Activated naive CD4-positive, alpha-beta T cell treated with anti-CD3 and anti-CD28 coated beads, Interleukin-2, amount 50 U/mL, for 24 hours (primary cell): ENCODE data around the gene MYRF.

Experiments used
- H3K27ac Mint-ChIP-seq: one replicate; pipeline ENCODE4 v1.8.0; 2021; ENCODE audit warnings: mild to moderate bottlenecking, mixed read lengths
- H3K27me3 Mint-ChIP-seq: one replicate; pipeline ENCODE4 v1.8.0; 2021; ENCODE audit warnings: mixed read lengths
- H3K36me3 Mint-ChIP-seq: one replicate; pipeline ENCODE4 v1.8.0; 2021; ENCODE audit warnings: mixed read lengths
- H3K4me1 Mint-ChIP-seq: one replicate; pipeline ENCODE4 v1.8.0; 2021; ENCODE audit warnings: mixed read lengths
- H3K4me3 Mint-ChIP-seq: one replicate; pipeline ENCODE4 v1.8.0; 2021; ENCODE audit warnings: mild to moderate bottlenecking, mixed read lengths
- H3K9me3 Mint-ChIP-seq: one replicate; pipeline ENCODE4 v1.8.0; 2021; ENCODE audit warnings: mixed read lengths

The MYRF gene

GRCh38 chr11:61757213-61757862 lies 4.9 kb downstream of the MYRF start:
- H3K27me3 Mint-ChIP-seq = peaks cover 8% of the 10 kb centered on the region
- H3K27ac Mint-ChIP-seq = no peak overlapping the region
- H3K36me3 Mint-ChIP-seq = no peaks in the 10 kb centered on the region
- H3K9me3 Mint-ChIP-seq = no peaks in the 10 kb centered on the region
- peaks cover 14% of the 10 kb centered on the region for H3K4me1 Mint-ChIP-seq
- H3K4me3 Mint-ChIP-seq = no peak overlapping the region

GRCh38 chr11:61760946-61761345 lies 8.5 kb downstream of the MYRF start:
- peaks cover 4% of the 10 kb centered on the region for H3K27me3 Mint-ChIP-seq
- no peaks in the 10 kb centered on the region for H3K36me3 Mint-ChIP-seq
- H3K4me3 Mint-ChIP-seq = no peak overlapping the region
- no peak overlapping the region for H3K27ac Mint-ChIP-seq
- no peaks in the 10 kb centered on the region for H3K9me3 Mint-ChIP-seq
- peaks cover 4% of the 10 kb centered on the region for H3K4me1 Mint-ChIP-seq

- H3K9me3 Mint-ChIP-seq = no peaks in the 10 kb centered on the region
- no peaks in the 10 kb centered on the region for H3K4me1 Mint-ChIP-seq
- no peaks in the 10 kb centered on the region for H3K36me3 Mint-ChIP-seq
- no peak overlapping the region for H3K27ac Mint-ChIP-seq
- H3K27me3 Mint-ChIP-seq = peaks cover 4% of the 10 kb centered on the region
- H3K4me3 Mint-ChIP-seq = no peak overlapping the region
These were observed 9.2 kb downstream of the MYRF start for GRCh38 chr11:61761440-61762222.

- H3K27me3 Mint-ChIP-seq = peaks cover 4% of the 10 kb centered on the region
These were observed 9.8 kb downstream of the MYRF start for GRCh38 chr11:61762223-61762615.

GRCh38 chr11:61762798-61763197 lies 10.4 kb downstream of the MYRF start:
- Mint-ChIP-seq H3K4me3 (no peak overlapping the region), H3K9me3 (no peaks in the 10 kb centered on the region), H3K27me3 (peaks cover 4% of the 10 kb centered on the region), H3K36me3 (no peaks in the 10 kb centered on the region), H3K27ac (no peak overlapping the region), H3K4me1 (no peaks in the 10 kb centered on the region)

More at GRCh38 chr11:61762223-61762615, 9.8 kb downstream of the MYRF start:
- H3K9me3 Mint-ChIP-seq = no peaks in the 10 kb centered on the region
- H3K27ac Mint-ChIP-seq = no peak overlapping the region
- no peaks in the 10 kb centered on the region for H3K4me1 Mint-ChIP-seq
- no peaks in the 10 kb centered on the region for H3K36me3 Mint-ChIP-seq
- no peak overlapping the region for H3K4me3 Mint-ChIP-seq

- H3K36me3 Mint-ChIP-seq = no peaks in the 10 kb centered on the region
- H3K9me3 Mint-ChIP-seq = no peaks in the 10 kb centered on the region
- H3K27ac Mint-ChIP-seq = no peak overlapping the region
- H3K27me3 Mint-ChIP-seq = peaks cover 4% of the 10 kb centered on the region
- no peaks in the 10 kb centered on the region for H3K4me1 Mint-ChIP-seq
- H3K4me3 Mint-ChIP-seq = no peak overlapping the region
These were observed 11.6 kb downstream of the MYRF start for GRCh38 chr11:61763930-61764605.

- Mint-ChIP-seq H3K4me1 (no peaks in the 10 kb centered on the region), H3K27me3 (peaks cover 4% of the 10 kb centered on the region), H3K27ac (no peak overlapping the region), H3K36me3 (no peaks in the 10 kb centered on the region), H3K9me3 (no peaks in the 10 kb centered on the region), H3K4me3 (no peak overlapping the region)
These were observed 12.3 kb downstream of the MYRF start for GRCh38 chr11:61764606-61765260.

DNA sequence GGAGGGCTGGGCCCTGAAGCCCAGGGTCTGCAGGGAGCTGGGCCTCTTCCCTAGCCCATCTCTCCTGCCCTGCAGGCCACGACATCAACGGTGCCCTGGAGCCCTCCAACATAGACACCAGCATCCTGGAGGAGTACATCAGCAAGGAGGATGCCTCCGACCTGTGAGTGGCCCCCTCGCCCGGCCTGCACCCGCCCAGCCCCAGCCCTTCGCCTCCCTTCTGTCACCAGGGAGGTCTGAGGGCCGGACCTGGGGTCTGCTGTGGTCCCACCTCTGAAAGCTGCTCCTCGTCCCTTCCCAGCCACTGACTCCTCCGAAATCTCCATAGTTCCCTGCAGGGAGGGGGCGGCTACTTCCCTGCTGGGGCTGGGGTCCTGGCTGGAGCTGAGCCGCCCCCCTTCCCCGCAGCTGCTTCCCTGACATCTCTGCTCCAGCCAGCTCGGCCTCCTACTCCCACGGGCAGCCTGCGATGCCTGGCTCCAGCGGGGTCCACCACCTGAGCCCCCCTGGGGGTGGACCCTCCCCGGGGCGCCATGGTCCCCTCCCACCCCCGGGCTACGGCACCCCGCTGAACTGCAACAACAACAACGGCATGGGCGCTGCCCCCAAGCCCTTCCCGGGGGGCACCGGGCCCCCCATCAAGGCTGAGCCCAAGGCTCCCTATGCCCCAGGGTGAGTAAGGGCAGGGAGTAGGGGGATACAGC lies 13.3 kb downstream of the MYRF start:
- Mint-ChIP-seq H3K27ac (no peak overlapping the region), H3K27me3 (peaks cover 4% of the 10 kb centered on the region), H3K4me3 (no peak overlapping the region), H3K4me1 (no peaks in the 10 kb centered on the region), H3K36me3 (no peaks in the 10 kb centered on the region), H3K9me3 (no peaks in the 10 kb centered on the region)

DNA sequence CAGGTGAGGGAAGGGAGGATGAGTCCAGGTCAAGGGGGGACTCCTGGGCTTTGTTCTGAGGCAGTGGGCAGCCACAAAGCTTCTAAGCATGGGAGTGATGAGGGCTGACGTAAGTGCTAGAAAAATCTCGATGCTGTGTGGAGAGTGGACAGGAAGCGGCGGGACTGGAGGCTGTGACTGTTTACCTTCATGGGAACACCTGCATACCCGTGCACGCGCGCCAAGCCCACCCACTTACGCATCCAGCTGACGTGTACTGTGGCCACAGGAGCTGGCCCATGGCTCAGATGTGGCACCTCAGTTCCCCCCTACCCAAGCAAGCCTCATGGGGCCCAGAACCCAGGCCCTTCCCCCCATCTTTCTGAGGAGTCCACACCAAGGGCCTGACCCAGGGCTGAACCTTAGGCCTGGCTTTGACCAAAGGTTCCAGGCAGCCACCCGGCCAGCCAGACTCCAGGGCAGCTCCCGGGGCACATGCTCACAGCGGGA lies 14.0 kb downstream of the MYRF start:
- H3K27me3 Mint-ChIP-seq = peaks cover 4% of the 10 kb centered on the region
- H3K27ac Mint-ChIP-seq = no peak overlapping the region
- no peaks in the 10 kb centered on the region for H3K36me3 Mint-ChIP-seq
- H3K4me3 Mint-ChIP-seq = no peak overlapping the region
- H3K9me3 Mint-ChIP-seq = no peaks in the 10 kb centered on the region
- peaks cover 4% of the 10 kb centered on the region for H3K4me1 Mint-ChIP-seq

GRCh38 chr11:61768376-61769076 lies 16.1 kb downstream of the MYRF start:
- Mint-ChIP-seq H3K4me3 (no peak overlapping the region), H3K9me3 (no peaks in the 10 kb centered on the region), H3K27me3 (no peaks in the 10 kb centered on the region), H3K36me3 (no peaks in the 10 kb centered on the region), H3K4me1 (peaks cover 4% of the 10 kb centered on the region), H3K27ac (no peak overlapping the region)

DNA sequence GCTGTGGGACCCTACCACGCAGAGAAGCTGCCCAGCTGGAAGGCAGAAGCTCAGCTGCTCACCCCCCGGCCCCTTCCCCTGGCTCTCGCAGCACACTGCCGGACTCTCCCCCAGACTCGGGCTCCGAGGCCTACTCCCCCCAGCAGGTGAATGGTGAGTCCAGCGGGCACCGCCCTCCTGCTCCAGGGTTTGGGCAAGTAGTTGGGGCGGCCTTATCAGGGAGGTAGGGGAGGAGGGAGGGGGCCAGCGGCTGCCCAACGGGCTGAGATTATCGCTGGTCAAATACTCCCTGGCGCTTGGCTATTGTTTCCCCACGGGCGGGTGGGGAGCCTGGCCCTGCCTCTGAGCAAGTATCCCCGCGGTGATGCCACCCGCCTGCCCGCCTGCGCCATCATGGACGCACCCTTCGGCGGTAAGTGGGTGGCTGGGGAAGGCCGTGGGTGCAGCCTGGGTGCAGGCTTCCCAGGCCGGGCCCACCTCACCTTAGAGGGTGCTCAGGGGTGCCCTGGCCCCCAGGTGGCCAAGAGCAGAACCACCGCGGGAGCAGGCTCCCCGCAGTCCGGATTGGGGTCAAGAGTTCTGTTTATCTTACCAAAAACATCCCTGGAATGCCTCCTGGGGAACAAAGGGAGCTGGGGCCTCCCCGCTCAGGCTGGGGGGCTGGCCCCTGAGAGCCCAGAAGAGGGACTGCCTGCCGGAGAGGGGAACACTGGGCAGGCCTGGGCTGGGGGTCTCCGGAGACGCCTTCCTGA lies 16.9 kb downstream of the MYRF start:
- H3K4me3 Mint-ChIP-seq = no peak overlapping the region
- H3K27ac Mint-ChIP-seq = no peak overlapping the region
- H3K9me3 Mint-ChIP-seq = no peaks in the 10 kb centered on the region
- H3K36me3 Mint-ChIP-seq = no peaks in the 10 kb centered on the region
- peaks cover 4% of the 10 kb centered on the region for H3K4me1 Mint-ChIP-seq
- no peaks in the 10 kb centered on the region for H3K27me3 Mint-ChIP-seq

DNA sequence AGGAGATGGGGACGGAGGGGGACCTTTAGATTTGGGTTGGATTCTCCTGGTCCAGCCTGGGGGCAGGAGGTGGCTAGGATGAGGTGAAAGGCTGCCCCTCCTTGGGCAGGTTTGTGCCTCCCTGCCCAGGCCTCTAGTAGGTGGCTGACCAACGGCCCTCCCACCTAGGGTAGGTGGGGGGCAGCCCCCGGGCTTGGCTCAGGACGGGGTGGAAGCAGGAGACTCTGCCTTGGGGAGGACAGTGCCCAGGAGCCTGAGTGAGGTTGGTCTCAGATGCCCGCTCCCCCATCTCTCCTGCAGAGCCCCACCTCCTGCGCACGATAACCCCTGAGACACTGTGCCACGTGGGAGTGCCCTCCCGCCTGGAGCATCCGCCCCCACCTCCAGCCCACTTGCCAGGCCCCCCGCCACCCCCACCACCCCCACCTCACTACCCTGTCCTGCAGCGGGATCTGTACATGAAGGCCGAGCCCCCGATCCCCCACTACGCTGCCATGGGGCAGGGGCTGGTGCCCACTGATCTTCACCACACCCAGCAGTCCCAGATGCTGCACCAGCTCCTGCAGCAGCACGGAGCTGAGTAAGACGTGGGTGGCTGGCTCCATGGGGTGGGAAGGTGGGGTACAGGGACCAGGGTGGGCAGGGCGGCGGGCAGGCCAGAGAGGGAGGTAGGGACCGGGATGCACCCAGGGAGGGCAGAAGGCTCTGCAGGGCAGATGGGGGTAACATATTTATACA lies 17.7 kb downstream of the MYRF start:
- Mint-ChIP-seq H3K36me3 (no peaks in the 10 kb centered on the region), H3K27me3 (no peaks in the 10 kb centered on the region), H3K27ac (no peak overlapping the region), H3K4me1 (peaks cover 4% of the 10 kb centered on the region), H3K9me3 (no peaks in the 10 kb centered on the region), H3K4me3 (no peak overlapping the region)

DNA sequence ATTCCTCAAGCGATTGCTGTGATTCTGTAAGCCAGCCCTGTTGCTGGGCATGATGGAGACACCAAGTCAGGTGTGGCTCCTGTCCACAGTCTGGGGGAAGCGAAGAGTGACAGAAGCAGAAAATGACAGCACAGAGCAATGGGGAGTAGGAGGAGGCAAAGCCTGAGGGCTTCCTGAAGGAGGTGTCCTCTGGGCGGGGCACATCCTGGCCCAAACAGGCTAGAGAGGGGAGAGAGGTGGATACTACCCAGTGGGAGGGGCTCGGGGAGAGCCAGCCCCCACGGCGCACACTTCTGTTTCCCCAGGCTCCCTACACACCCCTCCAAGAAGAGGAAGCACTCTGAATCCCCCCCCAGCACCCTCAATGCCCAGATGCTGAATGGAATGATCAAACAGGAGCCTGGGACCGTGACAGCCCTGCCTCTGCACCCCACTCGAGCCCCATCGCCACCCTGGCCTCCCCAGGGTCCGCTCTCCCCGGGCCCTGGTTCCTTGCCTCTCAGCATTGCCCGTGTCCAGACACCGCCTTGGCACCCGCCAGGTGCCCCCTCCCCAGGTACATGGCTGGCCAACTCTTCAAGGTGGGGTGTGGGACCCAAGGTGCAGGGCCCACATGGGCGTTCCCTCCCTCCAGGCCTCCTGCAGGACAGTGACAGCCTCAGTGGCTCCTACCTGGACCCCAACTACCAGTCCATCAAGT lies 18.9 kb downstream of the MYRF start:
- no peak overlapping the region for H3K4me3 Mint-ChIP-seq
- peaks cover 6% of the 10 kb centered on the region for H3K4me1 Mint-ChIP-seq
- no peaks in the 10 kb centered on the region for H3K9me3 Mint-ChIP-seq
- H3K27ac Mint-ChIP-seq = no peak overlapping the region
- H3K27me3 Mint-ChIP-seq = no peaks in the 10 kb centered on the region
- H3K36me3 Mint-ChIP-seq = no peaks in the 10 kb centered on the region
